Colon (tissue), 2 donors: Measurements from ENCODE around the gene SLC4A3.
"Not testable (repeated sequence)": the region's sequence is repeated elsewhere in the genome, so short reads cannot be mapped to it uniquely, and the experiment has no call there.

ENCODE experiments used
- FAIRE-seq: peaks from 2 replicates; lab custom pipeline; 2012; peaks lifted over from hg19 to GRCh38; lab: Jason Lieb, UNC
- donor health status: control.
- donor health status: control.

The SLC4A3 gene

DNA sequence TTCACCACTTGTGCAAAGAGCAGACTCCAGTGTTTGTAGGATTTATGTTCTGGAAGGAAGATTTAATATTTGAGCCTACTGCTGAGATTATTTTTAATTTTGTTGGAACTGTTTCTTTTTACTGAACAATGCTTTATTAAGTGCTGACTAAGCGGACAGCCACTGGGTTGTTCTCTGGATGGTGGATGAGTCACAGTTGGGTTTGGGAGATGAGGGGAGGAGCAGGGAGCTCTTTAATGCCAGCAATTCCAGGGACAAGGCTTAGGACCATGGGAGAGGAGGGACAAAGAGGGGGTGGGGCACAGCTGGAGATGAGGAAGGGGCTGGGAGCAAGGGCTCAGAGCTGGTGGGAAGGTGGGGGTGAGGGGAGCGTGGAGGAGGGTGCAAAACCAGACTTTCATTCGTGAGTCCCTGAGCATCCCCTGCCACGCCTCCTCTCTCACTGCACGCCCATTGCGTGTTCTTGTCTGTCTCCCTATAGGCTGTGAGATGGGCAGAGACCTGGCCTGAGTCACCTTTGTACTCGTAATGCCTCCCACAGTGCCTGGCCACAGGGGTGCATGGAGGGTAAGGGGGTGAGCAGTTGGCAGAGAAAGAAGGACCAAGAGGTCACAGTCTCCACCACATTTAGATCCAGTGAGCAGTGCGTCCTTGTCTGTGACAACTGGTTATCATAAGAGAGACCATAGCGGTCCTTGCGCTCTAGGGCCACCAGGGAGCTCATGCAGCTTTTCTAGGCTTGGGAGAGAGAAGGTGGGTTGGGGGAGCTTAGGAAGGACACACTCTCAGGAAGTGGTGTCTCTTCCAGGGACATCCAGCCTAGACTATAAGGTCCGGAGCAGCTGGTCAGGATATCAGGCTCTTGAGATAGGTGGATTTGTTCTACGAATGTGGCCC, 18.4 kb downstream of the SLC4A3 start:
- no peak for FAIRE-seq

DNA sequence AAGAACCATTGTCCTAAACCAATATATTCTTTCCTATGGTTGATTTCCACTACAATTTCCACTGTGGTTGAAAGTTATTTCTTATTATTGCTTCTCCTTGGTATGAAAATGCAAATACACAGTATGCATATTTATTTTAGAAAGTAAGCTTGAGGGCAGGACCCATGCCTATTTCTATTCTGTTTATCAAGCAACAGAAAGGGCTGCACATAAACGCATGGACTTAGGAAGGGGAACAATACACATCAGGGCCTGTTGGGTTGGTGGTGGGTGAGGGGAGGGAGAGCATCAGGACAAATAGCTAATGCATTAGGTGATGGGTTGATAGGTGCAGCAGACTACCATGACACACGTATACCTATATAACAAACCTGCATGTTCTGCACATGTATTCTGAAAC, 20.7 kb downstream of the SLC4A3 start:
- FAIRE-seq: no peak

- FAIRE-seq: no peak
Observed at GRCh38 chr2:219648963-219649362, 21.5 kb downstream of the SLC4A3 start.

- FAIRE-seq: no peak
Observed at GRCh38 chr2:219650426-219651248, 23.2 kb downstream of the SLC4A3 start.

DNA sequence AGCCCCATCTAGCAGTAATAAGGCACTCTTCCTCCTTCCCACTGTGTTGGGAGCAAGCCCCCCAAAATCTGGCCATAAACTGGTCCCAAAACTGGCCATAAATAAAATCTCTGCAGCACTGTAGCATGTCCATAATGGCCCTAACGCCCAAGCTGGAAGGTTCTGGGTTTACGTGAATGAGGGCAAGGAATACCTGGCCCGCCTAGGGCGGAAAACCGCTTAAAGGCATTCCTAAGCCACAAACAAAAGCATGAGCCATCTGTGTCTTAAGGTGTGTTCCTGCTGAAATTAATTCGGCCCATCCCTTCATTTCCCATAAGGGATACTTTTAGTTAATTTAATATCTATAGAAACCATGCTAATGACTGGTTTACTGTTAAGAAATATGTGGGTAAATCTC, 24.2 kb downstream of the SLC4A3 start:
- not testable (repeated sequence) for FAIRE-seq

- no peak for FAIRE-seq
Observed at GRCh38 chr2:219656526-219656925, 29.1 kb downstream of the SLC4A3 start.

DNA sequence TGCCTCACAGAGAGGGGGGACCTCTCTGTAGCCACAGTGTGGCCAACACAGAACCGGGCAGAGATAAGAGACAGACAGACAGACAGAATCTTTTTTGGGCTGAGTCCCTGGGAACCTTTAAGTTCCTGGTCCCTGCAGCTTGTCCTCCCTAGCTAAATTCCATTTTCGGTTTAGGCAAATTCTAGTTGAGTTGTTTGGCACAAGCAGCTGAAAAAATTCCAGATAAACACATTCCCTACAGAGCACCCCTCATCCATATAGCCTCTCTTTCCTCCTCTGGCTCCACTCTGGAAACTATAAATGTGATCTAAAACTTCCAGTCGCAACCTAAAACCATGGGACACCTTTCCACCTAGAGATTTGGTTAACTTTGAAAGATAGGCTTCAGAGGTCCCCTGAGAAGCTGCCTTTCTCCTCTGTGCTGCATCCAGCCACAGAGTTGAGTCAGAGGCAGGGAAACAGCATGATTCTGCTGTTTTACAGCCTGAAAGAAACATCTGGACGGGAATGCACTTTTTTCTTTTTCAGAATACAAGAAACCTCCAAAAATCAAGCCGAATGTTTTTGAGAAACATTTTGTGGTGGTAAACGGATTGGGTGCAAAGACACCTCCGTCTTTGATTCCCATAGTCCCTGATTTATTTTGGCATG, 30.9 kb downstream of the SLC4A3 start:
- FAIRE-seq: no peak

GRCh38 chr2:219658874-219659273, 31.4 kb downstream of the SLC4A3 start:
- FAIRE-seq: no peak

GRCh38 chr2:219661197-219661954, 33.9 kb downstream of the SLC4A3 start:
- FAIRE-seq: no peak

DNA sequence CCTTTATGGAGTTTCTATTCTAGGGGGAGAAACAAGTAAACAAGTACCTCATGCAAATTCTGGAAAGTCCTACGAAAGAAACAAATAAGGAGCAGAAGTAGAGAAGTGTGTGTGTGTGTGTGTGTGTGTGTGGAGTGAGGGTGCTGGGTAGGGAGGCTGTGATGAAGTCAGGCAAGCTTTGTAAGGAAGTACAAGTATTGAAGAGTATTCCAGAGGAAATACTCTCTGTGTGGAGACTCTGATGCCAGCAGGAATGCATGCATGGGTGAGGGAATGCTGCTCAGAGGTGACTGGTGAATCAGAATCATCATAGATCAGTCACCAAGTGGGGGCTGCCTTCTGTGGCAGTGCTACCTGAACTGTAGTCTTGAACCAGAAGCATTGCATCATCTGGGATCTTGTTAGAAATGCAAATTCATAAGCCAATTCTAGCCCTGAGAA, 34.5 kb downstream of the SLC4A3 start:
- no peak for FAIRE-seq

DNA sequence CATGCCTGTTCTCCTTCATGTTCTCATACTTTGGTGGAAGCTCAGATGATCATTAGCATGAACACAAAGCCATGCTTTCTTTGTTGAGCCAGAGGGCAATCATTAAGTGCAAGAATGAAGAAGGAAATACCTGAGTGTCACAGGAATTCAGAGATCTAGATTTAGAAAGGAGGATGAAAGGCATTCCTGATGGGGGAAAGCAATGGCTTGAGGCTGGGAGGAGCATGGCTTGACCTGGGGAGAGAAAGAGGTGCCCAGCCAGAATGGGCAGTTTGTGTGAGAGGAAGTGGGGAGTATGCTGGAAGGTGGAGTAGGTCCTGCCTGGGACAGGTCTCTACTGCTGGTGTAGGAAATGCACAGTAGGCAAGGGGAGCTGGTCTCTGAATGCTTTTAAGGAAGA, 35.1 kb downstream of the SLC4A3 start:
- FAIRE-seq: no peak

DNA sequence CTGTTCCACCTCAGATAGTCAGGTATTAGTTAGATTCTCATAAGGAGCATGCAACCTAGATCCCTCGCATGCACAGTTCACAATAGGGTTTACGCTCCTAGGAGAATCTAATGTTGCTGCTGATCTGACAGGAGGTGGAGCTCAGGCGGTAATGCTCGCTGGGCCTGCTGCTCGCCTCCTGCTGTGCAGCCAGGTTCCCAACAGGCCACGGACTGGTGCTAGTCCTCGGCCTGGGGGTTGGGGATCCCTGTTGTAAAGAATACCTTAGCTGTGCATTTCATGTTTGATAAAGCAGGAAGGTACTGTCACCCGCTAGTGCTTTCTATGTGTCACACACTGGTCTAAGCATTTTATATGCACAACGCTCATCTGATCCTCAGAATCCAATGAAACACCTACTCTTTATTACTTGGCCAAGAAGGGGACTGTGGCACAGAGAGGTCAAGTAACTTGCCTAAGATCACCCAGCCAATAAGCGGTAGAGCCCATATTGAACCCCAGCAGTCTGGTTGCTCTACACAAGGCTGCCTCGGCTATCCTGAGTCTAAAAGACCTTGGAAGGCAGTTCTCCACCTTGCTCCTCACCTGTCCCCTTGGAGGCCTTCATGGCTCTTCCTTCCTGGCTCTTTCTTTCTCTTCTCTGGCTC, 35.8 kb downstream of the SLC4A3 start:
- no peak for FAIRE-seq

GRCh38 chr2:219664041-219664440, 36.6 kb downstream of the SLC4A3 start:
- no peak for FAIRE-seq

- FAIRE-seq: no peak
Observed at GRCh38 chr2:219664944-219665343, 37.5 kb downstream of the SLC4A3 start.

DNA sequence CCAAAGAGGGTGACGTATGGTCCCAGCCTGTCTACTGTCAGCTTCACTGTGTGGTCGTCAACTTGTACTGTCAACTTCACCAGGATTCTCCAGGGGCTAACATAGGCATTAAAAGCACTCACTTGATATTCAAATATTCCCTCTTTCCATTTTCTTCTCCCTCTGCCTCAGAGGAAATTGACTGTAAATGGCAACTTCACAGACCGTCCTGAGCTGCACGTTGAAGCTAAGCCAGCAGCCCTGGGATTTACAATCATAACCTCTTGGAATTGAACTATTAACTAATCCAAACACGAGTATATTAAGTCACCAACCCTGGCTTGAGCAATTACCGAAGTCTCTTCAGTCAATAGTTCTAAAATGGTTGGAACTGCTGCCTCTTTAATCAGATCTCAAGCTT, 38.5 kb downstream of the SLC4A3 start:
- no peak for FAIRE-seq

GRCh38 chr2:219668316-219668715, 40.9 kb downstream of the SLC4A3 start:
- no peak for FAIRE-seq

GRCh38 chr2:219670386-219670785, 43.0 kb downstream of the SLC4A3 start:
- no peak for FAIRE-seq

DNA sequence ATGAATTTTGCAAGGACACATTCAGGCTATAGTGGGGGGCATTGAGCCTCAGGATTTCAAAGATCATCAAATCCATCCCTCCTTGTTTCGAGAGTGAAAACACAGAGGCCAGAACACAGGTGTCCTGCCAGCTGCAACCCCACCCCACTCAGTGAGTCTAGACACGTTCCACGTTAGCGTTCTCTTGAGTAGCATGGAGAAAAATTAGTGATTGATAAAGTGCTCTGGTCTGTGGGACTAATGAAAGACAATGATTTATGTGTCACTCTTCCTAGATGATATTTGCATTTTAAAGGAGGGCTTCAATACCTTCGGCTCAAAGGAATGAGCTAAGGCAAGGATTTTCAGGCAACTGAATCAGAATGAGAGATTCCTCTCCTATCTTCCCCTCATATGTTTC, 43.8 kb downstream of the SLC4A3 start:
- no peak for FAIRE-seq

GRCh38 chr2:219672406-219672805, 45.0 kb downstream of the SLC4A3 start:
- no peak for FAIRE-seq

DNA sequence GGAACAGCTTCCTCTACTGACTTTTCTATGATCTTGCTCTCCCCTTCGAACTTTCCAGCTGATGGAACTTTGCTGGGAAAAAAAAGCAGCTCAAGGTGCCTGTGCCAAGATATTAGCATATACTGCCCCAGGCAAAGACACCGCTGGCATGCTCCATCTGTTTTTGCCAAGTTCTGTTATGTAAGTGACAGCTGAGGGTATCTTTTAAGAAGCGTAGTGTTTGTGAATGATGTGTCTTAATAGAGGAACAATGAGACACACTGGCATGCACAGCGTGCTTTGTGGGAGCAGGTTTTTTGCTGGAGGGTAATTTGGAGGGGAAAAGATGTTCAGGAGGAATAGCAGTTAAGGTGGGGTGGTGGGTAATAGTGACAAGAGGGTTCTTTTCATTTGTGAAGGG, 47.8 kb downstream of the SLC4A3 start:
- no peak for FAIRE-seq

GRCh38 chr2:219676586-219676985, 49.2 kb downstream of the SLC4A3 start:
- no peak for FAIRE-seq
